Activated CD8-positive, alpha-beta T cell treated with anti-CD3 and anti-CD28 coated beads for 36 hours (primary cell): ENCODE data around the gene CDK13. TPM values are rescaled to one million over a fixed set of nuclear protein-coding genes. Genes with fewer than 3 reads are reported as not detected.

Experiments used
- ATAC-seq: fragments of 200-7000 bp; cut with Tn5 transposase; one replicate; pipeline ENCODE4 v1.10.0; 2021; ENCODE audit warnings: mild to moderate bottlenecking, moderate library complexity
- CTCF ChIA-PET: fragments of 350-600 bp; sonication (Branson Sonifier 250); formaldehyde crosslinking; loops from one replicate; lab custom pipeline; 2021; ENCODE audit warnings: antibody characterized with exemption; lab: Charles Lee
- POLR2A ChIA-PET: fragments of 350-600 bp; sonication (Branson Sonifier 250); formaldehyde crosslinking; loops from one replicate; lab custom pipeline; 2021; ENCODE audit warnings: antibody characterized with exemption; lab: Charles Lee
- DNase-seq: peaks from one replicate; pipeline ENCODE4 v3.0.0-alpha.2; 2020
- H3K27ac Mint-ChIP-seq: one replicate; pipeline ENCODE4 v1.8.0; 2021; ENCODE audit warnings: mild to moderate bottlenecking, mixed read lengths
- H3K27me3 Mint-ChIP-seq: one replicate; pipeline ENCODE4 v1.8.0; 2021; ENCODE audit warnings: mixed read lengths
- H3K36me3 Mint-ChIP-seq: one replicate; pipeline ENCODE4 v1.8.0; 2021; ENCODE audit warnings: low read depth, mixed read lengths
- H3K4me1 Mint-ChIP-seq: one replicate; pipeline ENCODE4 v1.8.0; 2021; ENCODE audit warnings: low read depth, mixed read lengths
- H3K4me3 Mint-ChIP-seq: one replicate; pipeline ENCODE4 v1.8.0; 2021; ENCODE audit warnings: mild to moderate bottlenecking, moderate library complexity, mixed read lengths
- H3K9me3 Mint-ChIP-seq: one replicate; pipeline ENCODE4 v1.8.0; 2021; ENCODE audit warnings: mixed read lengths
- CTCF ChIP-seq: fragments of 200-600 bp; IDR thresholded peaks from one replicate; pipeline ENCODE4 v1.8.0; 2022; ENCODE audit warnings: antibody characterized with exemption, mild to moderate bottlenecking
- intact Hi-C: fragments of 100-400 bp; cut with micrococcal nuclease; formaldehyde crosslinking; loops from one replicate; pipeline ENCODE4 v1.10.0; 2022
- total RNA-seq, 2 experiments: library from RNA; stranded (reverse); gene quantifications; one replicate each; pipeline ENCODE4 v1.2.3, GENCODE V29; 2021

The CDK13 gene
- total RNA-seq, 2 experiments from 2014 or later, result 31.6 to 32.2 TPM

DNA sequence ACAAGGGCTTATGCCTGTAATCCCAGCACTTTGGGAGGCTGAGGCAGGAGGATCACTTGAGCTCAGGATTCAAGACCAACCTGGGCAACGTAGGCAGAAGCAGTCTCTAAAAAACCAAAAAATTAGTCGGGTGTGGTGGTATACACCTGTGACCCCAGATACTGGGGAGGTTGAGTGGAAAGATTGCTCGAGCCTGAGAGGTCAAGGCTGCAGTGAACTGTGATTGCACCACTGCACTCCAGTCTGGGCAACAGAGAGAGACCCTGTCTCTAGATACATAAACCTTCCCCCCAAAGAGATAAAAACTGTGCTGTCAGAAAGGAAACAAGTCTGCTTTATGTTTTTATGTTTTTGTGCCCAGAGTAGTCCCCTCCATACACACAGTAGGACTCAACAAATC lies 27.5 kb upstream of the CDK13 start:
- Mint-ChIP-seq H3K27me3 (no peaks in the 10 kb centered on the region), H3K4me1 (no peaks in the 10 kb centered on the region), H3K27ac (no peak overlapping the region), H3K4me3 (no peak overlapping the region), H3K36me3 (no peaks in the 10 kb centered on the region), H3K9me3 (no peaks in the 10 kb centered on the region)
- ChIA-PET CTCF (no interaction called here), POLR2A (no interaction called here)
- no peak for TF ChIP-seq CTCF
- no peak for DNase-seq
- intact Hi-C loops, result no loop called here
- ATAC-seq, result no peak

- no peak for DNase-seq
- POLR2A ChIA-PET, result no interaction called here
- H3K9me3 Mint-ChIP-seq, result no peaks in the 10 kb centered on the region
- no peaks in the 10 kb centered on the region for H3K27me3 Mint-ChIP-seq
- H3K36me3 Mint-ChIP-seq, result no peaks in the 10 kb centered on the region
- CTCF ChIA-PET, result interaction anchor here (1.3 kb wide), 1 partner anchor 27 kb away, joined by 5 read pairs; no protein-coding TSS in a partner anchor
- ATAC-seq, result no peak
- no peak overlapping the region for H3K27ac Mint-ChIP-seq
- intact Hi-C loops, result no loop called here
- no peaks in the 10 kb centered on the region for H3K4me1 Mint-ChIP-seq
- TF ChIP-seq CTCF, result no peak
- no peak overlapping the region for H3K4me3 Mint-ChIP-seq
Measured at GRCh38 chr7:39923091-39923490, 27.0 kb upstream of the CDK13 start.

- no peaks in the 10 kb centered on the region for H3K36me3 Mint-ChIP-seq
- H3K4me3 Mint-ChIP-seq, result no peak overlapping the region
- no peak for TF ChIP-seq CTCF
- POLR2A ChIA-PET, result no interaction called here
- H3K4me1 Mint-ChIP-seq, result no peaks in the 10 kb centered on the region
- H3K27me3 Mint-ChIP-seq, result no peaks in the 10 kb centered on the region
- ATAC-seq (no peak), DNase-seq (no peak)
- H3K9me3 Mint-ChIP-seq, result no peaks in the 10 kb centered on the region
- CTCF ChIA-PET, result interaction anchor here (1.0 to 1.3 kb wide), 2 partner anchors 28 to 343 kb away, joined by 3 to 5 read pairs; no protein-coding TSS in a partner anchor
- H3K27ac Mint-ChIP-seq, result no peak overlapping the region
- intact Hi-C loops, result no loop called here
Measured at GRCh38 chr7:39924122-39924521, 25.9 kb upstream of the CDK13 start.

DNA sequence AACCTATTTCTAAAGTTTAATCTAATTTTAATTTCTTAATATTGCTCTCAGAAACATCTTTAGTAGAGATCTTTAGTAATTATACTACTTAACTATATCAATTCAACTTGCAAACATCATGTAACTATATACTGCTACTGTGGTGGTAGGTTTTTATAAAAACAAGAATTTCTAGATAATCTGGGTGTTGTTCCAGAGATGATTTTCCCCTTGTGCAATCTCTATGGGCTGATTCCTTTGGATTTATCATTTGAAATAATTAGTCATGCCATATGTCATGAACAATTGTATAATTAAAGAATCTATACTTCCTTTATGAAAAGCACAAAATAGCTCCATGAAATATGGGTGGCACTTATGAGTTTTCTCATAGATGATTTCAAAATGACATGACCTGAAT lies 23.9 kb upstream of the CDK13 start:
- Mint-ChIP-seq H3K4me1 (no peaks in the 10 kb centered on the region), H3K36me3 (no peaks in the 10 kb centered on the region), H3K4me3 (no peak overlapping the region), H3K9me3 (no peaks in the 10 kb centered on the region), H3K27ac (no peak overlapping the region), H3K27me3 (no peaks in the 10 kb centered on the region)
- DNase-seq (no peak), ATAC-seq (no peak)
- no peak for TF ChIP-seq CTCF
- ChIA-PET POLR2A (no interaction called here), CTCF (interaction anchor here (1.0 to 2.4 kb wide), 2 partner anchors 30 to 211 kb away, joined by 3 to 8 read pairs; no protein-coding TSS in a partner anchor)
- intact Hi-C loops, result no loop called here

- H3K9me3 Mint-ChIP-seq, result no peaks in the 10 kb centered on the region
- H3K4me1 Mint-ChIP-seq, result no peaks in the 10 kb centered on the region
- DNase-seq (no peak), ATAC-seq (no peak)
- no peak overlapping the region for H3K27ac Mint-ChIP-seq
- POLR2A ChIA-PET, result interaction anchor here (0.7 kb wide), 1 partner anchor 79 kb away, joined by 3 read pairs; no protein-coding TSS in a partner anchor
- TF ChIP-seq CTCF, result no peak
- CTCF ChIA-PET, result interaction anchor here (1.0 to 2.4 kb wide), 2 partner anchors 31 to 210 kb away, joined by 3 to 8 read pairs; no protein-coding TSS in a partner anchor
- no peak overlapping the region for H3K4me3 Mint-ChIP-seq
- H3K27me3 Mint-ChIP-seq, result no peaks in the 10 kb centered on the region
- no peaks in the 10 kb centered on the region for H3K36me3 Mint-ChIP-seq
- intact Hi-C loops, result no loop called here
Measured at GRCh38 chr7:39927018-39927417, 23.0 kb upstream of the CDK13 start.
